Mesangial cell (primary cell): ENCODE data around the gene KCNG2. TPM values are rescaled to one million over a fixed set of nuclear protein-coding genes. Genes with fewer than 3 reads are reported as not detected.

Experiments used
- total RNA-seq: library from RNA; depleted of rRNA; stranded (reverse); fragments of >200 nt; gene quantifications from 2 replicates; pipeline ENCODE4 v1.2.3, GENCODE V29; 2015

KCNG2 gene, protein sequence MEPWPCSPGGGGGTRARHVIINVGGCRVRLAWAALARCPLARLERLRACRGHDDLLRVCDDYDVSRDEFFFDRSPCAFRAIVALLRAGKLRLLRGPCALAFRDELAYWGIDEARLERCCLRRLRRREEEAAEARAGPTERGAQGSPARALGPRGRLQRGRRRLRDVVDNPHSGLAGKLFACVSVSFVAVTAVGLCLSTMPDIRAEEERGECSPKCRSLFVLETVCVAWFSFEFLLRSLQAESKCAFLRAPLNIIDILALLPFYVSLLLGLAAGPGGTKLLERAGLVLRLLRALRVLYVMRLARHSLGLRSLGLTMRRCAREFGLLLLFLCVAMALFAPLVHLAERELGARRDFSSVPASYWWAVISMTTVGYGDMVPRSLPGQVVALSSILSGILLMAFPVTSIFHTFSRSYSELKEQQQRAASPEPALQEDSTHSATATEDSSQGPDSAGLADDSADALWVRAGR
- not detected in 2 replicates for total RNA-seq

DNA sequence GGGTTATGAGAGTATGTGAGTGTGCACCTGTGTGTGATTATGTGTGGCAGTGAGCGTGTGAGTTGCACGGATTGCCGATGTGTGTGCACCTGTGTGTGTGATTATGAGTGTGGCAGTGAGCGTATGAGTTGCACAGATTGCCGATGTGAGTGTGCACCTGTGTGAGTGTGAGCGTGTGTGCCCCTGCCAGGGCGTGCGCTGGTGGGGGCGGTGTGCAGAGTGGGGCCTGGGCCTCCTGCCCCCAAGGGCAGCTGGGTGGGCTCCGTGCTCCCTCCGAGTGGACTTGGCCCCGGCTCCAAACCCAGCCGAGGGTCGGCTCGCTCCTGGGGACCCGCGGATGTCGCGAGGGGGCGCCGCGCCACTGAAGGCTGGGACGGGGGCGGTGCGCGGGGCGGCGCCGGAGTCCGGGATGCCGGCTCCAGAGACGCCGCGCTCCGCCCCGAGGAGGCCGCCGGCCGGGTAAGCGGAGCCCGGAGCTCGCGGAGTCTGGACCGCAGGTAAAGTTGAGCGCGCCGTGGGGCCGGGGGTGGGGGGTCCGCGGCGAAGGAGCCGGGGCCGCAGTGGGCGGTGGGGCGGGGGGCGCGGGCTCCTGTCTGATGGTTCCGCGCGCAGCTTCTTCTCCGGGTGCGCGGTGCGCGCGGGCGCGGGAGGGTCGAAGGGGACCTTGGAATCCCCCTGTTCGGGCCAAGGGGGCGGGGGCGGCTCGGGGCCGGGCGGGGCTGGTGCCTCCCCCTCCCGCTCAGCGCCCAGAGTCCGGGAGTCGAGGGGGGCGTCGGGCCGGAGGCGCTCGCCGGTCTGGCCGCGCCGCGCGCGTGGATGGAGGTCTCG lies at the start of gene KCNG2:
KCNG2 (plus strand) TSS at position 421 of the 828 bp plus-strand sequence. CDS start 65,730 bp downstream, outside the sequence.

Other genes starting within 250 kb of the KCNG2 start
- gene CTDP1, start 118.1 kb upstream of the KCNG2 start, total RNA-seq = 18.6 and 20.0 TPM in 2 replicates
- gene SLC66A2, start 153.7 kb downstream of the KCNG2 start, total RNA-seq = 36.0 and 40.9 TPM in 2 replicates
- gene HSBP1L1, start 166.7 kb downstream of the KCNG2 start, total RNA-seq = 9.9 and 23.2 TPM in 2 replicates
- gene TXNL4A, start 190.6 kb downstream of the KCNG2 start, total RNA-seq = 33.5 and 54.6 TPM in 2 replicates
- gene RBFA, start 236.5 kb downstream of the KCNG2 start, total RNA-seq = 30.0 and 45.0 TPM in 2 replicates